NOMO-1 treated with dmso at 0.1 percent for 144 hours (cell line): ENCODE measurements around the gene GRID2.

Experiments
- DNase-seq: peaks from one replicate; lab custom pipeline; 2025; ENCODE audit not compliant: unreplicated experiment; lab: John Stamatoyannopoulos, UW

GRID2 gene

GRCh38 chr4:93179044-93179443 is 875.3 kb downstream of the GRID2 start:
- no peak for DNase-seq

- no peak for DNase-seq
Measured at GRCh38 chr4:93182722-93183121, 879.0 kb downstream of the GRID2 start.

- no peak for DNase-seq
Measured at GRCh38 chr4:93183576-93183975, 879.8 kb downstream of the GRID2 start.

- DNase-seq: no peak
Measured at GRCh38 chr4:93184053-93184452, 880.3 kb downstream of the GRID2 start.

- DNase-seq: no peak
Measured at GRCh38 chr4:93186846-93187245, 883.1 kb downstream of the GRID2 start.

- no peak for DNase-seq
Measured at GRCh38 chr4:93187466-93187865, 883.7 kb downstream of the GRID2 start.

- DNase-seq: no peak
Measured at GRCh38 chr4:93187892-93188291, 884.1 kb downstream of the GRID2 start.

GRCh38 chr4:93199492-93199891 is 895.7 kb downstream of the GRID2 start:
- DNase-seq: no peak

- DNase-seq: no peak
Measured at GRCh38 chr4:93201471-93202096, 897.8 kb downstream of the GRID2 start.

GRCh38 chr4:93203708-93204107 is 899.9 kb downstream of the GRID2 start:
- DNase-seq: no peak

- no peak for DNase-seq
Measured at GRCh38 chr4:93212250-93212649, 908.5 kb downstream of the GRID2 start.

- DNase-seq: no peak
Measured at GRCh38 chr4:93216646-93217045, 912.9 kb downstream of the GRID2 start.

GRCh38 chr4:93217431-93217830 is 913.7 kb downstream of the GRID2 start:
- no peak for DNase-seq

GRCh38 chr4:93221771-93222170 is 918.0 kb downstream of the GRID2 start:
- no peak for DNase-seq

- DNase-seq: no peak
Measured at GRCh38 chr4:93228021-93228420, 924.3 kb downstream of the GRID2 start.

GRCh38 chr4:93232883-93233282 is 929.1 kb downstream of the GRID2 start:
- DNase-seq: no peak

GRCh38 chr4:93237521-93237920 is 933.8 kb downstream of the GRID2 start:
- no peak for DNase-seq

GRCh38 chr4:93243262-93243661 is 939.5 kb downstream of the GRID2 start:
- no peak for DNase-seq

- DNase-seq: no peak
Measured at GRCh38 chr4:93261207-93261606, 957.4 kb downstream of the GRID2 start.

GRCh38 chr4:93263166-93263565 is 959.4 kb downstream of the GRID2 start:
- no peak for DNase-seq

- DNase-seq: no peak
Measured at GRCh38 chr4:93267747-93268146, 964.0 kb downstream of the GRID2 start.

- no peak for DNase-seq
Measured at GRCh38 chr4:93285346-93285745, 981.6 kb downstream of the GRID2 start.

- no peak for DNase-seq
Measured at GRCh38 chr4:93289241-93289640, 985.5 kb downstream of the GRID2 start.
